ENCODE measurements around the gene PDRG1. TPM values are rescaled to one million over a fixed set of nuclear protein-coding genes. Genes with fewer than 3 reads are reported as not detected.
A peak's percentile ranks its signal among the peaks of the same experiment; 100 is the strongest.

The PDRG1 gene
- total and polyA plus RNA-seq, 2 donors (not counting 3 experiments of a cell fraction or from before 2014, with no cell fraction given): 14.6 to 17.0 TPM

DNA sequence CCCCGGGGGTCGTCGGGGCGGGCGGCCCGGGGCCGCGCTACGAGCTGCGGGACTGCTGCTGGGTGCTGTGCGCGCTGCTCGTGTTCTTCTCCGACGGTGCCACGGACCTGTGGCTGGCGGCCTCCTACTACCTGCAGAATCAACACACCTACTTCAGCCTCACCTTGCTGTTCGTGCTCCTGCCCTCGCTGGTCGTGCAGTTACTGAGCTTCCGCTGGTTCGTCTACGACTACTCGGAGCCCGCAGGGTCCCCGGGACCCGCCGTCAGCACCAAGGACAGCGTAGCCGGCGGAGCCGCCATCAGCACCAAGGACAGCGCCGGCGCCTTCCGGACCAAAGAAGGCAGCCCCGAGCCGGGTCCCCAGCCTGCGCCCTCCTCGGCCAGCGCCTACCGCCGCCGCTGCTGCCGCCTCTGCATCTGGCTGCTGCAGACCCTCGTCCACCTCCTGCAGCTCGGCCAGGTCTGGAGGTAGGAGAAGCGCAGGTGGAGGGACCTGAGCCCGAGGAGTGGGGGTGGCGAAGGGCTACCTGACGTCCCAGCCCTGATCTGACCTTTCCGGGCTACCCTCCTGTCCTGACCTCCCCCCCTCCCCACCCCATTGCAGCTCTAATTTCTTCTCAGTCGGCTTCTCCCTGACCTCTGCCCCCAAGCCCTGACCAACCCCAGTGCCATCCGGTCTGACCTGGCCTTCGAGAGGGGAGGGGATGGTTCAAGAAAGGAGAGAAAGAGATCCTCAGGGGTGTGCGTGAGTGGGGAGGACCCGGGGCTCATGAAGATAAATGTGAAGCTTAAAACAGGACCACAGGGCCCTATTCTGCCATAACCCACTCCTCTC, 16.7 kb upstream of the PDRG1 start:
- intact Hi-C loops (cut with micrococcal nuclease): loop anchor here (1.0 kb wide), 1 partner anchor 40 kb away; no protein-coding TSS in a partner anchor
- ChIA-PET POLR2A (no interaction called here), CTCF (interaction anchor here (1.0 to 1.7 kb wide), 4 partner anchors 16 to 122 kb away, joined by 3 to 13 read pairs (median 6); partner anchors contain the start of gene PDRG1)
- peak; percentile 69 for DNase-seq (ENCODE audit: low read depth, low spot score)
- Histone ChIP-seq H3K9ac (replicated peaks; ENCODE audit: extremely low read depth, insufficient read depth, low read length) (no peak overlapping the region), H3K27ac (ENCODE audit: insufficient read depth, low read depth, low read length) (no peak overlapping the region), H3K27me3 (ENCODE audit: control insufficient read depth in 2 of 2, insufficient read depth in 2 of 2, low read length in 2 of 2) (peaks cover 24 to 25% of the 10 kb centered on the region in 2 experiments), H3K9me3 (replicated peaks; ENCODE audit: control insufficient read depth, insufficient read depth, low read length) (no peaks in the 10 kb centered on the region), H3K9me1 (replicated peaks; ENCODE audit: control insufficient read depth, extremely low read depth, insufficient read depth, low read length) (no peaks in the 10 kb centered on the region), H3K4me1 (ENCODE audit: control insufficient read depth, extremely low read depth, insufficient read depth, low read length) (no peaks in the 10 kb centered on the region), H3K4me3 (replicated peaks in 1 of 3; ENCODE audit: insufficient read depth in 1 of 3, low read depth in 1 of 3, low read length in 3 of 3) (no peak overlapping the region), H3K79me2 (ENCODE audit: control insufficient read depth, insufficient read depth, low read length) (no peaks in the 10 kb centered on the region), H3K36me3 (ENCODE audit: control insufficient read depth in 2 of 2, extremely low read depth in 1 of 2, insufficient read depth in 2 of 2, low read length in 2 of 2) (no peaks in the 10 kb centered on the region), H2AFZ (ENCODE audit: low read depth, low read length) (no peak overlapping the region), H3K4me2 (ENCODE audit: insufficient read depth, low read length) (no peak overlapping the region), H4K20me1 (replicated peaks; ENCODE audit: control insufficient read depth, extremely low read depth, insufficient read depth, low read length) (no peaks in the 10 kb centered on the region)
- dilution Hi-C loops (cut with MboI; ENCODE audit: extremely low pct_ligation_motif_present, low sequenced_read_pairs): no loop called here
- peak; percentile 46 for FAIRE-seq
- no TSS peak for BruUV-seq (replicated peaks)
- TF ChIP-seq, protein P1, sequence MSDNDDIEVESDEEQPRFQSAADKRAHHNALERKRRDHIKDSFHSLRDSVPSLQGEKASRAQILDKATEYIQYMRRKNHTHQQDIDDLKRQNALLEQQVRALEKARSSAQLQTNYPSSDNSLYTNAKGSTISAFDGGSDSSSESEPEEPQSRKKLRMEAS (IDR thresholded peaks at IDR 0.05; ENCODE audit: insufficient read depth, insufficient read length): no peak
- TF ChIP-seq GATA2 (IDR thresholded peaks at IDR 0.05; ENCODE audit: insufficient read depth, insufficient read length, low read depth, low read length) (no peak), POLR2AphosphoS5 (IDR thresholded peaks at IDR 0.05; ENCODE audit: insufficient read depth, low read depth, low read length) (peak; percentile 57), JUN (IDR thresholded peaks at IDR 0.05; ENCODE audit: borderline replicate concordance, insufficient read depth, insufficient read length, low read depth) (no peak), POLR2A (IDR thresholded peaks at IDR 0.05; ENCODE audit: low read depth, low read length) (no peak), EZH2 (IDR thresholded peaks at IDR 0.05; ENCODE audit: borderline replicate concordance, low read depth, low read length, severe bottlenecking) (peak; percentile 50), FOS (IDR thresholded peaks at IDR 0.05; ENCODE audit: borderline replicate concordance, insufficient read depth, low read length) (no peak), MYC (IDR thresholded peaks at IDR 0.05; ENCODE audit: low read depth, low read length) (no peak)
- TF ChIP-seq, protein P2, sequence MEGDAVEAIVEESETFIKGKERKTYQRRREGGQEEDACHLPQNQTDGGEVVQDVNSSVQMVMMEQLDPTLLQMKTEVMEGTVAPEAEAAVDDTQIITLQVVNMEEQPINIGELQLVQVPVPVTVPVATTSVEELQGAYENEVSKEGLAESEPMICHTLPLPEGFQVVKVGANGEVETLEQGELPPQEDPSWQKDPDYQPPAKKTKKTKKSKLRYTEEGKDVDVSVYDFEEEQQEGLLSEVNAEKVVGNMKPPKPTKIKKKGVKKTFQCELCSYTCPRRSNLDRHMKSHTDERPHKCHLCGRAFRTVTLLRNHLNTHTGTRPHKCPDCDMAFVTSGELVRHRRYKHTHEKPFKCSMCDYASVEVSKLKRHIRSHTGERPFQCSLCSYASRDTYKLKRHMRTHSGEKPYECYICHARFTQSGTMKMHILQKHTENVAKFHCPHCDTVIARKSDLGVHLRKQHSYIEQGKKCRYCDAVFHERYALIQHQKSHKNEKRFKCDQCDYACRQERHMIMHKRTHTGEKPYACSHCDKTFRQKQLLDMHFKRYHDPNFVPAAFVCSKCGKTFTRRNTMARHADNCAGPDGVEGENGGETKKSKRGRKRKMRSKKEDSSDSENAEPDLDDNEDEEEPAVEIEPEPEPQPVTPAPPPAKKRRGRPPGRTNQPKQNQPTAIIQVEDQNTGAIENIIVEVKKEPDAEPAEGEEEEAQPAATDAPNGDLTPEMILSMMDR (IDR thresholded peaks at IDR 0.05; ENCODE audit: extremely low read depth in 1 of 2, insufficient read depth in 1 of 2, low read depth in 1 of 2, low read length in 2 of 2): no peak
